Measurements from ENCODE around the gene GATA2.

GRCh38 chr3:128500556-128500955 is 7.6 kb upstream of the GATA2 start:
- TF ChIP-seq ELF1 (CRISPR knock-in tag; IDR thresholded peaks at IDR 0.05) (no peak), NR3C1 (CRISPR knock-in tag; IDR thresholded peaks at IDR 0.05) (no peak), SUZ12 (IDR thresholded peaks at IDR 0.05; ENCODE audit: low read depth, low read length) (no peak), MAX (IDR thresholded peaks at IDR 0.05) (no peak), ZNF761 (CRISPR knock-in tag; conservative IDR thresholded peaks at IDR 0.05) (no peak), CAMTA2 (CRISPR knock-in tag; IDR thresholded peaks at IDR 0.05; ENCODE audit: borderline replicate concordance) (no peak), RFX5 (IDR thresholded peaks at IDR 0.05; ENCODE audit: low read depth, low read length) (no peak), POLR2A (IDR thresholded peaks at IDR 0.05; ENCODE audit: insufficient read depth in 1 of 2, low read depth in 2 of 2, low read length in 2 of 2) (no peak), CTCF (CRISPR knock-in tag; IDR thresholded peaks at IDR 0.05) (no peak), ZNF142 (CRISPR knock-in tag; IDR thresholded peaks at IDR 0.05) (no peak), POLR2AphosphoS5 (IDR thresholded peaks at IDR 0.05; ENCODE audit: low read depth, low read length) (no peak)
